K562 treated with DMSO at 1 percent for 24 hours (cell line): ENCODE measurements around the gene YTHDC1. TPM values are rescaled to one million over a fixed set of nuclear protein-coding genes. Genes with fewer than 3 reads are reported as not detected.

ENCODE experiments used
- total RNA-seq: library from RNA; unstranded; fragments of 300-600 nt; gene quantifications from 2 replicates; pipeline ENCODE4 v1.2.3, GENCODE V29; 2022; ENCODE audit warnings: low read depth; ENCODE audit not compliant: insufficient read depth

The YTHDC1 gene
- 33.8 and 34.9 TPM in 2 replicates for total RNA-seq

DNA sequence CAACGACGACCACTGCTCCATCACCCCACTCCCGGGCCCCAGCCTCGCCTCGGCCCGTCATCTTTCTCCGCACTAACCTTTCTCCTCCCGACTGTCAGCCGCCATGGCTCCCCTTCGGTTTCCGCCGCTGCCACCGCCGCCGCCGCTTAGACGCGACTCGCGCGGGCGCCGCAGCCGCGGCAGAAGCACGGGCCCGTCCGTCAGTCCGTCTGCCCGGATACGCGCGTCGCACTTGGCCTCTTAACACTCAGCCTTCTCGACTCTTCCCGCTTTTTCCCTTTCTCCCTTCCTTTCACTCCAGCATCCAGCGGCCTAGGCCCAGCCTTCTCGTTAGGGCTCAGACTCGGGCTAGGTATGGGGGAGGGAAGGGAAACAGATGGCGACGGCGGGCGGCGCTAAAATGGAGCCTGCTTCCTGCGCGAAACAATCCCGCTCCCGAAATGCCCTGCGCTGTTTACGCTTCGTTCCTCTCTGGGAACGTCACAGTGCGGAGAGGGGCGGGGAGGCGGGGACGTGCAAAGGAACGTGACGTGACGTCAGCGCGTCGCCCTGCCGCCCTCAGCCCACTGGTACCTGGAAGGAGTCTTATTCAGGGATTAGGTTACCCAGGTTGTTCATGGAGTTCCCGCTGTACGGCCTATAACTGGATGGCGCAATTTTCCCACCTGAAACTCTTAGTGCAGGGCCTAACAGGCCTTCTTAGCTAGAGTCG, at the start of gene YTHDC1:
Gene YTHDC1, minus strand, starts transcription at position 442 of the 712 bp plus-strand sequence. Its CDS starts 337 bp downstream, at position 105.

Other genes with a start within 250 kb of the YTHDC1 start
- gene TMPRSS11F, start 220.2 kb downstream of the YTHDC1 start, total RNA-seq = not detected in 2 replicates
- not detected in 2 replicates for gene TMPRSS11B, start 104.4 kb downstream of the YTHDC1 start, total RNA-seq
- not detected in 2 replicates for gene TMPRSS11E, start 97.4 kb upstream of the YTHDC1 start, total RNA-seq
- not detected in 2 replicates for gene UGT2B17, start 226.2 kb upstream of the YTHDC1 start, total RNA-seq